HK-2 (cell line): ENCODE measurements around the gene TSC22D1.

Source experiments
- DNase-seq: peaks from one replicate; pipeline ENCODE4 v3.0.0-alpha.2; 2018; ENCODE audit not compliant: unreplicated experiment

TSC22D1 gene

DNA sequence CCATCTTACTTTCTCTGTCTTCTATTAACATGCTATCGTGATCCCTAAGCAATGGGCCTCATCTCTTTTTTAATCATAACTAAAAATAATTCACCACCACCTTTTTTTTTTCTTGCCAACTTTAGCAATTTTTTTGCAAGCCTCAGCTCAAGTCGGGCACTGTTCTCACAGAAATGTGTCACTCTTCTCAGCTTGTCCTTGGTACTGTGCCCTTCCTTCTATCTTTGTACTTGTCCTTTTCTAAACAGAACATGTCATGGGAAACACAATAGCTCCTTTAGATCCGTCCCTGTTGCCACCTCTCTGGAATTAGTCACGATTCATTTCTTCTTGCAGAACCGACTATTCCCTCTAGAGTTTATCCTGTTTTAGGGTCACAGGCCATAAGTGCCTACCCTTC lies 192.2 kb downstream of the TSC22D1 start:
- DNase-seq = no peak

DNA sequence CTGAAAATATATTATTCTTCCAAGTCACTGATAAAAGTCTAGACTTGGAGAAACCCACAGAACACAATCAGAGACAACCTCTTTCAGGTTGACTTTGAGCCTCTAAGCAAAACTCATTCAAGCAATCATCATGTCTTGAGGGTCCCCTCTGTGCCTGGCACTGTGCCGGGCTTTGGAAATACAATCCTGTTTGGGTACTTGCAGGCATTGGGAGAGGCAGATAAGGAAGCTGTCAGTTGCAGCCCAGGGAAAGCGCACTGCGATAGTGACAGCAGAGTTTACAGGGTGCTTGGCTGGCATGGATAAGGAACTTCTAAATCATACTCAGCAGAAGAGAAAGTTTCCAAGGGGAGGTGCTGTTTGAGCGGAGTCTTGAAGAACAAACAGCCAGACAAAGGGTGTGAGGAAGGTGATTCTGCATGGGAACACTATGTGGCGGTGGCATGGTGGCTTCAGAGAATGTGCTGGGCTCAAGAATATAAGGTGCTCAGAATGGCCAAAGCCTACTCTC lies 193.4 kb downstream of the TSC22D1 start:
- DNase-seq = no peak
